ENCODE results near the gene MYOF. TPM values are rescaled to one million over a fixed set of nuclear protein-coding genes. Genes with fewer than 3 reads are reported as not detected.
"Not testable (repeated sequence)": the region's sequence is repeated elsewhere in the genome, so short reads cannot be mapped to it uniquely, and the experiment has no call there.

MYOF gene
- total RNA-seq, 1 donor from 2014 or later: 3.6 TPM

DNA sequence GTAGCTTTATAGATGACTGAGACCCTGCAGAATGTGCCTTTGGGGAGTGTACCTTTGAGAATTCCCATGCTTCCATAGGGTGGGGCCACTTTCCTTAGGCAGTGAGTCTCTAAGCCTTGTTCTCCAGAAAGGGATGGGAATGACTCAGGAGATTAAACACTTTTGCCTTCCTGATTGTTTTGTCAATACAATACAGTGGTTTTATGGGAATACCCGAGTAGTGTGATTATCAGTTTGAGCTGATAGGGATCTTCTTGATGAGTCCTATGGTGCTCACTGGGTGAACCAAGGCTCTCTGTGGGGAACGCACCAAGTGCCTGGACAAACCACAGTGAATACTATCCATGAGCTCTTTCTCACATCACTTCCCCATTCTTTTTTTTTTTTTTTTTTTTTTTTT, 6.3 kb downstream of the MYOF start:
- no peak for DNase-seq

DNA sequence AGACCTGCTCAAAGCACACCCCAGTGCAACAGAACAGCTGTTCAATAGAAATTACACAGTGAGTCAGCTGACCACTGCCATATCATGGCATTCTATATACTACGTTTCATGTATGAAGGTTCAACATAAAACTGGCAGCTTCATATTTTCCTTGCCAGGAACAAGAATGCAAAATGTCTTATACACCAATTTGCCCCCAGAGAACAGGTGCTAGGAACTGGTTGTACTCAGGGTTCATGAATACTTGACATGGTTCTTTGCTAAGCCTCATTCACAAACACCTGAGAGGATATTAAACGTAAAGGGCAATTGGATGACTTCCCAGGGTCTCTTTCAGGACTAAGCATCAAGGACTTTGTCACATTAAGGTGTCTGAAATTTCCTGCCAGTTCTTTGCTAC, 6.9 kb downstream of the MYOF start:
- DNase-seq: no peak

DNA sequence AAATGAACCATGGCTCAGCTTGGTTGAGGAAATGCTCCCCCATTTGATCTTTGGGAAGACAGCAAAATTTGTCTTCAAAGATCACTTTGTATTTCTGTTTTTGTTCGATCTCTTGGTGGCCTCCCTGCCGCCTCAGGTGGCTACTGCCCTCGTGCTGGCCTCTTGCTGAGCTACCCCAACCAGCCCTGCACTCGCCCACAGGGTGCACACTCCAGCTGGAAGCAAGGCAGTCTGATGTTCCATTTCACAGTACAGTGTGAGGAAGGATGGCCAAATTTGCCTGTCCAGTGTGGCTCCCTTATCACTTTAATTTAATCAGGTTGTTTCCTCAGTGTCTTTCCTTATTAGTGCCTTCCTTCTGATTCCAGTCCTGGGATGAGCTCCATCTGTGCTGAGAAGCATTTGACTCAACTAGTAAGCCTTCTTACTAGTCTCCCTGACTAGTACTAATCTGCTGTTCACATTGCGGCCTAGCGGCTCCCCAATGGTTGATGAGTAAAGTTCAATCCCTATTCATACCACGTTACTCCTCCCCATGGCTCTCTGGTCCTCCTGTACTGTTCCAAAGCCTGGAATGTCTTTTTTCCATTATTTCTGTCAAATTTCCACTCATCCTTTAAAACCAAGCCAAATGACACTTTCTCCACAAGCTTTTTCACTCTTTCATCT, 8.2 kb downstream of the MYOF start:
- no peak for DNase-seq

DNA sequence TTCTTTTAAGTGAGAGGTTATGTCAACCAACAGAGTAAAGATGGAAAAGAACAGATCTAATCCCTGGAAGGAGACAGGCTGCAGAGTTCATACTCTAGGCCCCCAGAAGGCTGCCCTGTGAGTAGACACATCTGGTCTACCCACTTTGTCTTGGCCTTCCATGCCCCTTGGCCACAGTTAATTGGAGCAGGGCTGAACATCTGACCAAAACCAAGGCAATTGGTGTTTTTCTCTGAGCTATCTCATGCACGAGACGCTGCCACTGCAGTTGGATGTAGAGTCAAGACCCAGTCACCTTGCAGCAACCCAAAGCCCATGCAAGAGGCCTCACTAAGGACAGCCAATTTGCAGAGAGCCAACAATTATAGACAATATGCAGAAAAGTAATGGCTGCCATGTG, 9.0 kb downstream of the MYOF start:
- DNase-seq: no peak

DNA sequence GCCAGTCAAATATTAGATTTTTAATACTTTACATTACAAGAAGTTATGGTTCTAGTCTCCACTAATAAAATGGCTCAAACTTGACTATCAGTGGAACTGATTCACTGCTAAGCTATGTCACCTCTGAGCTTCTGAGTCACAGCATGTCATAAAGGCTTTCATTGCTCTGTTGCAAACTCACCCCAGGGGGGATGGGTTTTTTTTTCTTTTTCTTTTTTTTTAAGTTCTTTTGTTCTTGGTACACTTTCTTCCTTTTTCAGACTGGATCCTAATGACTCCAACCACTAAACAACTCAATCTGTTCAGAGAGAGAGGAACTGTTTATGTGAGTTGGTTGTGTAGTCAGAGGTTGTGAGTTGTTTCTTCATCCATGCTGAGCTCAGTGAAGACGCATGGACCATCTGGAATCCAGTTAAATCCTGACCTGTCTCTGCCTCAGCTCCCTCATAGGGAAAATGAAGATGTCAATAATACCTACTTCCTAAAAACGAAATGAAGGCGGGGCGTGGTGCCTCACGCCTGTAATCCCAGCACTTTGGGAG, 11.0 kb downstream of the MYOF start:
- DNase-seq: no peak

GRCh38 chr10:93469454-93469853, 12.7 kb downstream of the MYOF start:
- no peak for DNase-seq

GRCh38 chr10:93468461-93469213, 13.5 kb downstream of the MYOF start:
- DNase-seq: no peak

GRCh38 chr10:93467635-93468034, 14.5 kb downstream of the MYOF start:
- DNase-seq: not testable (repeated sequence)

DNA sequence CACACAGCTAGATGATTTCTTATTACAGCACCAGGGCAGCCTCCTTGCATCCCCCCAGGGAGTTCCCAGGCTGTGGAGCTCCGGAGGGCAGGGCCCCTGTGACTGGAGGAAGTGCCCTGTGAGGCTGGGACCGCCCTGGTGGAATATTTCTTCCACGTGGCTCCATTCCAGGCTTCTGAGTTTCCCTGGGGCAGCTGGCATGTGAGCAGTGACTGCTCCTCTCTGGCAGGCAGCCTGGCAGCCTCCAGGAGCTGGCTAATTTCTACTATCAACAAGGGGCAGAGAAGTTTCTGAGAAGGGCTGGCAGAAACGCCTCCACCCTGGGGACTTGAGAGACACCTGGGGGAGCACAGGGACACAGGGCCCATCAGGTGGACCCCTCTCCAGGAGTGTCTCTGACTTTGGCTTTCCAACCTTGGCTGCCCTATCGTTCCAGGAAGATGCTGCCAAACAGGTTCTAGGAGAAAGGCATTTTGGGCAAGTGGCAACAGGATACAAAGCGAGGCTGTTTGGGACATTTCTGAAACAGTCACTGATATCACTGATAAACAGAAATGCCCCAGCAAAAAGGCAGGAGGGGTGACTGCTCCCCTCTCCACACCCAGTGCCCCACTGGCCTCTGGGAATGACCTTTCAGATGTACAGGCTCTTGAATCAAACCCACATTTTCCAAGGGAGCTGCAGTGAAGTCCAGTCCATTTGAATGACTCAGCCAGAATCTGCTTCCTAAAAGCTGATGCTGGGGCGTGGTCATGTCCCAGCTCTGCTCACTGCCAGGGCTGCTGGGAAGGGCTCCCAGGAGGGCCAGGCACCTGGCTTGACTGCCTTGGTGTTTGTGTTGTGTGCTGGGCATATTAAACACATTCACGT, 16.1 kb downstream of the MYOF start:
- DNase-seq: no peak

DNA sequence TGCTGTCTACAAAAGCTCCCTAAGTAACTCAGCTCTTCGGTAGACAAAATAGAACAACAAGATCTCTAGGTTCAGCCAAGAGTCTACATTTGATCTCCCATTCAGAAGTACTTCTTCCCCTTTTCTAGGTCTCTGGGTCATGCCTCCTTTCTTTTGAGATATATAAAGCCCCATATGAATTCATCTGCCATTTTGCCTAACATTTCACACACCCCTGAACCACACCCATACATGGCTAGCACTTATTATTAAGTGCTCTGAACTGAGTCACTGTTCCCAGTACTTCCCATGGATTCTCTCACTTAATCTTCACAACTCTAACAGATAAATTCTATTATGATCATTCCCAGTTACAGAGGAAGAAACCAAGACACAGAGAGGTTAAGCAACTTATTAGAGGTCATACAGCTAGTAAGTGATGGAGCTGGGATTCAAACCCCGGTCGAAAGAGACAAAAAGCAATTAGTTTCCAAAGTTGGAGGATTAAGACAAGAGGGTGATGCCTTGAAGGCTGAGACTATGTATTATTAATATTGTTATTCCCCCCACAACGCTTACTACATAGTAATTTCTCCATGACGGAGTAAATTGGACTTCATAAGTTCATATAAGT, 17.3 kb downstream of the MYOF start:
- no peak for DNase-seq

DNA sequence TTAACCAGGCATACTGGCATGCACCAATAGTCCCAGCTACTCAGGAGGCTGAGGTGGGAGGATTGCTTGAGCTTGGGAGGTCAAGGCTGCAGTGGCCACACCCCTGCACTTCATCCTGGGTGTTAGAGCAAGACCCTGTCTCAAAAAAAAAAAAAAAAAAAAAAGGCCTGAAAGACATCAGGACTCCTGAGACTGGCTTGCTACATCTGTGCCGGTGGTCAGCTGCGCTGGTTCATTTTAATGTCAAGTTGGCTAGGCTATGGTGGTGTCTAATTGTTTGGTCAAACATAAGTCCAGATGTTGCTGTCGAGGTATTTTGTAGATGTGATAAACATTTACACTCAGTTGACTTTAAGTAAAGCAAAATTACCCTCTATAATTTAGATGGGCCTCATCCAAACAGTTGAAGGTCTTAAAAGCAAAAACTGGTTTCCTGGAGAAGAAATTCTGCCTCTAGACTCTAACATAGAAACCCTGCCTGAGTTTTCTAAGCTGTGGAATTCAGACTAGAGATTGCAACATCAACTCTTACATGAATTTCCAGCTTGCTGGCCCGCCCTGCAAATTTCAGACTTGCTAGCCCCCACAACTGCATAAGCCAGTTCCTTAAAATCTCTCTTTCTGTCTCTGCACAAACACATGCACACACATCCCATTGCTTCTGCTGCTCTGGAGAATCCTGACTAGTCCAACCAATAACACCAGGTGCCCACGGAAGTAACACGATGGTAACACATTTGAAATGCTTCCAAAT, 18.2 kb downstream of the MYOF start:
- no peak for DNase-seq

DNA sequence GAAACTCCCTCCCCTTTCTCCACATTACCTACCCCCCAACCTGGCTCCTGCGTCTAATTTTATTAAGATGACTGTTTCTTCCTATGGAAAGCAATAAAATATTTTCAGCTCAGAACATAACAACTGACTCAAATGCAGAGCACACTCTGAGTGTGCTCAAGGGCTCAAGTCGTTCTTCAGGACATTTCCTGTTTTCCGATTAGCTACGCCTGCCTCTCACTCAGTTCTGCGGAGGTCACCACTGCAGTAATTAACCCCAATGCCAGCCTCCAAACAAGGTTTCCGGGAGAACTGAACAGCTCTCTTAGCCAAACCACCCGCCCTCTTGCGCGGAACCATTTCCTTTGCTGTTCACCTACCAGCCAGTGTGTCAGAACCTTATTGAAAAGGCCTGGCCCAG, 19.3 kb downstream of the MYOF start:
- DNase-seq: no peak

DNA sequence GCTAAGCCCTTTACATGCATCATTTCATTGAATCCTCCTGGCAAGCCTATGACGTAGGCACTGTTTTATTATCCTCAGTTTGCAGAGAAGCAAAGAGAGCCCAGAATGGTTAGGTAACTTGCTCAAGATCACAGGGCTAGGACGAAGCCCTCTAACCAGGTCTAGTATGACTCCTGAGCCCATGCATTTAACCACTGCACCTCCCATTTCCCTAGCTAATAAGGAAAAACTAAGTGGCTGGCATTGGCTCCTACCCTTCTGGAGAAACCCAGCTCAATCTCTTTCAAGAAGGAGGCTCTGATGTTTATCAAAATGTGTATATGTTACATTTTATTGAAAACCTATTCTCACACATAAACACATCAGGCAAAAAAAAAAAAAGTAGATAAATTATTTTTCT, 19.8 kb downstream of the MYOF start:
- no peak for DNase-seq

- DNase-seq: no peak
Measured at GRCh38 chr10:93461807-93462178, 20.3 kb downstream of the MYOF start.

DNA sequence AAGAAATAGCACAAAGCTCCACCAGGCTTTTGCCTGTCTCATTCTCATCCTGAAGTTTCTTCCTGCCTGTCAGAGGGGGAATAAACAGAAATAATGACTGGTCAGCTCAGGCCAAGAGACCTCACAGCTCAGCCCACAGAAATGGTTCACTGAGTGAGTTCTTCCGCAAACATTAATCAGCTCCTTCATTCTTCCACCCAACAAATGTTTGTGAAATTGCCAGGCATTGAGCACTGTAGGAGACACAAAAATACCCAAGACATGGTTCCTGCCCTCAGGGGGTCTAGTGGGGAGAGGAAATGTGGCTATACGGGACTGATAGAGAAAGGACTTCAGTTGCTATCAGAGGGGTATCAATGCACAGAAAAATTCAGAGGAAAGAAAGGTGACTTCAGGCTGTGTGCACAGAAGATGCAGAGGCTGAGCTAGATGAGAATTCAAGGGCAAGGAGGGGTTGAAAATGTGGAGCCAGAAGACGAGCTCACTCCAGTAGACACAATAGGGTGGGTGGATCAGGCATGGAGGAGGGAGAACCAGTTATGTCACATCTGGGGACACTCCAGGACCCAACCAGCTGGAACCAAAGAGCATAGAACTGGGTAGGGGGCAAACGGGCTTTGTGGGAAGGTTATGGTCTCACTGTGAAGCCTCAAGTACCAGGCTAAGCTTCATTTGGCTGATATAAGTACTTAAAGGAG, 20.9 kb downstream of the MYOF start:
- DNase-seq: no peak

GRCh38 chr10:93459466-93459865, 22.7 kb downstream of the MYOF start:
- no peak for DNase-seq

DNA sequence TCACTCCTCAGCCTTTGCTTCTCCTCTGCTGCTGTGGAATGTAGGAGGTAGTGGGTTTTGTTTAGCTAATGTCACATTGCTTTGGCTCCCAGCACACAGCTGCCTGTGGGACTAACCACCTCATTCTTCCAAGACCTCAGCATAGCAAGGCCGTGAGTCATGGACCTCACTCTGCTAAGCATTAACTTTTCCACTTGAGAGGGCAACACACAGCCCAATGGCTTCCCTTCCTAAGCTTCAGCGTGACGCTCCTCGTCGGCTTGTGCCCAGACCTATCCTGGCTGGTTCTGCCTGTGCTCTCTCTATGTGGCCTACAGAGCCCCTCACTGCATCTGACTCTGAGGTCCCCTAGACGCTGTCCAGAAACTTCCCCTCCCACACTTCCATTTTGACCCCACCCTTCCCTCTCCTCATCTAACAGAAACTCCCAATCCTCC, 23.3 kb downstream of the MYOF start:
- no peak for DNase-seq

DNA sequence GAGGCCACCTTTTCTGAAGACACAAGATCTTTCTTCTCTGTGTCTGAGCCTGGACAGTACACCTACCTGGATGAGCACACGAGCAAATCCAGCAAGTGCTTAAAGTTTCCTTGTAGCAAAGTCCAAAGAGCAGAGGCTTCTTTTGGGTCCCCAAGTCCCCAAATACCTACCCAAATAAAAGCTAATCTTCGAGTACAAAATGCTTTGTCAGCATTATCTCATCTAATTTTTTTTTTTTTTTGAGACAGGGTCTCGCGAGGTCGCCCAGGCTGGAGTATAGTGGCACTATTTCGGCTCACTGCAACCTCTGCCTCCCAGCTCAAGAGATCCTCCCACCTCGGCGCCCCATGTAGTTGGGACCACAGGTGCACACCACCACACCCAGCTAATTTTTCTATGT, 24.6 kb downstream of the MYOF start:
- no peak for DNase-seq

GRCh38 chr10:93456480-93456879, 25.7 kb downstream of the MYOF start:
- DNase-seq: no peak

GRCh38 chr10:93454736-93455135, 27.4 kb downstream of the MYOF start:
- no peak for DNase-seq

- DNase-seq: no peak
Measured at GRCh38 chr10:93454146-93454545, 28.0 kb downstream of the MYOF start.

Data from occipital lobe (tissue), 2 donors.